GM23338 (cell line): ENCODE data around the gene ZFP42. TPM values are rescaled to one million over a fixed set of nuclear protein-coding genes. Genes with fewer than 3 reads are reported as not detected.

Source experiments
- ATAC-seq: fragments of 200-7000 bp; cut with Tn5 transposase; 3 replicates; pipeline ENCODE4 v1.9.1; 2020
- DNase-seq: peaks from one replicate; pipeline ENCODE4 v3.0.0-alpha.2; 2015; ENCODE audit warnings: low spot score
- H2AFZ ChIP-seq: fragments of 200-600 bp; sonication (generic); 2 replicates; pipeline ENCODE4 v1.8.0; 2016; ENCODE audit warnings: antibody characterized with exemption, mild to moderate bottlenecking, moderate library complexity
- H3F3A ChIP-seq: fragments of 200-600 bp; sonication (generic); replicated peaks from 2 replicates; pipeline ENCODE4 v1.8.0; 2017; ENCODE audit warnings: antibody characterized with exemption, mixed run types, low read depth
- H3K27ac ChIP-seq: fragments of 200-600 bp; sonication (generic); 2 replicates; pipeline ENCODE4 v1.6.1; 2016; ENCODE audit warnings: low read depth
- H3K27me3 ChIP-seq: fragments of 200-600 bp; sonication (generic); 2 replicates; pipeline ENCODE4 v1.8.0; 2016; ENCODE audit warnings: mild to moderate bottlenecking, mixed run types, moderate library complexity; ENCODE audit not compliant: insufficient read depth
- H3K36me3 ChIP-seq: fragments of 200-600 bp; sonication (generic); 2 replicates; pipeline ENCODE4 v1.8.0; 2016; ENCODE audit warnings: mild to moderate bottlenecking; ENCODE audit not compliant: insufficient read depth
- H3K4me1 ChIP-seq: fragments of 200-600 bp; sonication (generic); 2 replicates; pipeline ENCODE4 v1.8.0; 2016; ENCODE audit warnings: mild to moderate bottlenecking, moderate library complexity; ENCODE audit not compliant: insufficient read depth
- H3K4me2 ChIP-seq: fragments of 200-600 bp; sonication (generic); 2 replicates; pipeline ENCODE4 v1.7.1; 2017; ENCODE audit warnings: mixed run types
- H3K4me3 ChIP-seq: fragments of 200-600 bp; sonication (generic); 2 replicates; pipeline ENCODE4 v1.6.1; 2016; ENCODE audit warnings: mixed run types
- H3K79me2 ChIP-seq: fragments of 200-600 bp; sonication (generic); replicated peaks from 2 replicates; pipeline ENCODE4 v1.8.0; 2017; ENCODE audit warnings: mild to moderate bottlenecking; ENCODE audit not compliant: insufficient read depth
- H3K9me2 ChIP-seq: fragments of 200-600 bp; sonication (generic); 2 replicates; pipeline ENCODE4 v1.8.0; 2017; ENCODE audit not compliant: insufficient read depth
- H4K20me1 ChIP-seq: fragments of 200-600 bp; sonication (generic); replicated peaks from 2 replicates; pipeline ENCODE4 v1.8.0; 2017; ENCODE audit warnings: mild to moderate bottlenecking; ENCODE audit not compliant: insufficient read depth
- H3K27ac Mint-ChIP-seq: 2 replicates; pipeline ENCODE4 v1.8.0; 2020; ENCODE audit warnings: inconsistent platforms, mild to moderate bottlenecking, moderate library complexity, mixed read lengths
- H3K27me3 Mint-ChIP-seq: 3 replicates; pipeline ENCODE4 v1.8.0; 2022; ENCODE audit warnings: low read depth, mild to moderate bottlenecking, moderate library complexity, mixed read lengths, inconsistent platforms; ENCODE audit not compliant: insufficient read depth, poor library complexity
- H3K36me3 Mint-ChIP-seq: 3 replicates; pipeline ENCODE4 v1.8.0; 2021; ENCODE audit warnings: low read depth, mild to moderate bottlenecking, inconsistent platforms, moderate library complexity, mixed read lengths
- H3K4me1 Mint-ChIP-seq: 3 replicates; pipeline ENCODE4 v1.8.0; 2020; ENCODE audit warnings: mild to moderate bottlenecking, inconsistent platforms, mixed read lengths
- H3K4me3 Mint-ChIP-seq: 3 replicates; pipeline ENCODE4 v1.8.0; 2021; ENCODE audit warnings: moderate library complexity, mild to moderate bottlenecking, inconsistent platforms, mixed read lengths
- H3K9me3 Mint-ChIP-seq: 3 replicates; pipeline ENCODE4 v1.8.0; 2020; ENCODE audit warnings: moderate library complexity, mild to moderate bottlenecking, inconsistent platforms, mixed read lengths
- CREB1 ChIP-seq: fragments of 250-450 bp; sonication (Bioruptor Pico); IDR thresholded peaks from 2 replicates; pipeline ENCODE4 v1.5.0; 2020; ENCODE audit warnings: low read depth, mild to moderate bottlenecking, moderate library complexity
- CTCF ChIP-seq, 2 experiments: fragments of 200-600 bp in 1 of 2; sonication (generic) in 1 of 2; conservative IDR thresholded peaks; 2 replicates each; pipeline versions ENCODE4 v1.5.1 to v1.6.1; 2016 to 2017; ENCODE audit warnings: antibody characterized with exemption in 2 of 2, low read depth in 2 of 2, mild to moderate bottlenecking in 2 of 2, moderate library complexity in 1 of 2
- ETS1 ChIP-seq: IDR thresholded peaks from 2 replicates; pipeline ENCODE4 v1.6.1; 2016; ENCODE audit warnings: antibody characterized with exemption
- EZH2 ChIP-seq: fragments of 200-600 bp; sonication (generic); IDR thresholded peaks from one replicate; pipeline ENCODE4 v1.8.0; 2017; ENCODE audit warnings: antibody characterized with exemption, mild to moderate bottlenecking, low read depth; ENCODE audit not compliant: unreplicated experiment
- EZH2phosphoT487 ChIP-seq: fragments of 200-600 bp; sonication (generic); IDR thresholded peaks from one replicate; pipeline ENCODE4 v1.8.1; 2018; ENCODE audit warnings: antibody characterized with exemption; ENCODE audit not compliant: unreplicated experiment
- JUNB ChIP-seq: IDR thresholded peaks from one replicate; pipeline ENCODE4 v1.6.1; 2016; ENCODE audit warnings: antibody characterized with exemption; ENCODE audit not compliant: unreplicated experiment
- NANOG ChIP-seq: IDR thresholded peaks from 2 replicates; pipeline ENCODE4 v1.6.1; 2016; ENCODE audit warnings: antibody characterized with exemption, borderline replicate concordance
- POLR2AphosphoS5 ChIP-seq: IDR thresholded peaks from 2 replicates; pipeline ENCODE4 v1.6.1; 2016; ENCODE audit warnings: antibody characterized with exemption, low read depth
- REST ChIP-seq: IDR thresholded peaks from one replicate; pipeline ENCODE4 v1.6.1; 2018; ENCODE audit warnings: antibody characterized with exemption; ENCODE audit not compliant: unreplicated experiment
- STAT1 ChIP-seq: IDR thresholded peaks from one replicate; pipeline ENCODE4 v1.6.1; 2016; ENCODE audit warnings: antibody characterized with exemption; ENCODE audit not compliant: unreplicated experiment
- ZNF114 ChIP-seq: fragments of 250-450 bp; sonication (Bioruptor Pico); IDR thresholded peaks from 2 replicates; pipeline ENCODE4 v1.5.0; 2020; ENCODE audit warnings: mild to moderate bottlenecking, moderate library complexity
- ZNF331 ChIP-seq: fragments of 250-450 bp; sonication (Bioruptor Pico); IDR thresholded peaks from 2 replicates; pipeline ENCODE4 v1.5.0; 2020; ENCODE audit warnings: low read depth, mild to moderate bottlenecking, moderate library complexity
- ZNF462 ChIP-seq: fragments of 250-450 bp; sonication (Bioruptor Pico); IDR thresholded peaks from 2 replicates; pipeline ENCODE4 v1.5.0; 2020; ENCODE audit warnings: mild to moderate bottlenecking, moderate library complexity
- polyA plus RNA-seq: library from polyadenylated mRNA; unstranded; fragments of >200 nt; fragmentation: Nextera tagmentation; extraction: Ambion mirVana; gene quantifications from 2 replicates; pipeline ENCODE4 v1.2.1, GENCODE V29; 2016
- total RNA-seq: library from RNA; depleted of rRNA; stranded (reverse); fragments of >200 nt; shearing (Covaris generic); gene quantifications from 2 replicates; pipeline ENCODE4 v1.2.3, GENCODE V29; 2014

ZFP42 gene
- total and polyA plus RNA-seq, 2 experiments from 2014 or later = 70.0 to 111 TPM

- Mint-ChIP-seq H3K27ac (no peak overlapping the region), H3K4me3 (no peak overlapping the region), H3K9me3 (no peaks in the 10 kb centered on the region), H3K27me3 (no peaks in the 10 kb centered on the region), H3K4me1 (peaks cover 14% of the 10 kb centered on the region), H3K36me3 (peaks cover 35% of the 10 kb centered on the region)
- no peaks in the 10 kb centered on the region for H3K9me2 ChIP-seq
- no peak for ATAC-seq
- H3K4me3 ChIP-seq = no peak overlapping the region
- peaks cover 11% of the 10 kb centered on the region; the same call in 1 of the 2 replicates for H3F3A ChIP-seq
- TF ChIP-seq CREB1 (CRISPR knock-in tag) (no peak), NANOG (no peak), STAT1 (no peak), EZH2 (no peak), ZNF331 (CRISPR knock-in tag) (no peak), CTCF (conservative IDR thresholded peaks at IDR 0.05; ENCODE audit: low read depth in 2 of 2) (no peak), POLR2AphosphoS5 (no peak), ZNF462 (CRISPR knock-in tag) (no peak), ZNF114 (CRISPR knock-in tag) (no peak), JUNB (no peak), EZH2phosphoT487 (no peak), REST (no peak), ETS1 (no peak)
- H3K36me3 ChIP-seq = peaks cover 8% of the 10 kb centered on the region
- DNase-seq = no peak
- H3K79me2 ChIP-seq = peaks cover 25% of the 10 kb centered on the region
- H3K27me3 ChIP-seq = no peaks in the 10 kb centered on the region
- peaks cover 11% of the 10 kb centered on the region for H3K4me1 ChIP-seq
- H3K4me2 ChIP-seq = no peak overlapping the region
- no peak overlapping the region for H3K27ac ChIP-seq
- H4K20me1 ChIP-seq = peaks cover 6% of the 10 kb centered on the region; the same call in 1 of the 2 replicates
- H2AFZ ChIP-seq = no peak overlapping the region
Measured at GRCh38 chr4:188008377-188008776, 12.8 kb downstream of the ZFP42 start.
